HL-60 (cell line): ENCODE data around the gene SNX9.

Experiments
- GABPA ChIP-seq: IDR thresholded peaks from 2 replicates; pipeline ENCODE4 v1.6.1; 2012; ENCODE audit warnings: low read depth
- TF ChIP-seq, protein P1 (sequence below): IDR thresholded peaks from one replicate; pipeline ENCODE4 v1.5.1; 2011; ENCODE audit warnings: low read length, control low read depth, inconsistent platforms; ENCODE audit not compliant: insufficient read depth

DNA sequence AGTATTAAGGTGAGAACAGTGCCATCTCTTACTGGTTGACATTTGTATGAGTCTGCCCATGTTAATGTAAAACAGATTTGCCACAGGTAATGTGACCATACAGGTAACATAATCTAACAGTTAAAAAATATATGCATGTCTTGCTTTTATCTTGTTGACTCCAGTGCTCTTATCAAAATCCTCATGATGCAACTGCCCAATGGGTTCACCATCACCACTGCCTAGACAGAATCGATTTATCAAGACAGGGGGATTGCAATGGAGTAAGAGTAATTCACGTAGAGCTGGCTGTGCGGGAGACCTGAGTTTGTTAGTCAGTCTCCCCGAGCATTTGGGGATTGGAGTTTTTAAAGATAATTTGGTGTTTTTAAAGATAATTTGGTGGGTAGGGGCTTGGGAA is 19.2 kb downstream of the SNX9 start:
- TF ChIP-seq, protein P1, sequence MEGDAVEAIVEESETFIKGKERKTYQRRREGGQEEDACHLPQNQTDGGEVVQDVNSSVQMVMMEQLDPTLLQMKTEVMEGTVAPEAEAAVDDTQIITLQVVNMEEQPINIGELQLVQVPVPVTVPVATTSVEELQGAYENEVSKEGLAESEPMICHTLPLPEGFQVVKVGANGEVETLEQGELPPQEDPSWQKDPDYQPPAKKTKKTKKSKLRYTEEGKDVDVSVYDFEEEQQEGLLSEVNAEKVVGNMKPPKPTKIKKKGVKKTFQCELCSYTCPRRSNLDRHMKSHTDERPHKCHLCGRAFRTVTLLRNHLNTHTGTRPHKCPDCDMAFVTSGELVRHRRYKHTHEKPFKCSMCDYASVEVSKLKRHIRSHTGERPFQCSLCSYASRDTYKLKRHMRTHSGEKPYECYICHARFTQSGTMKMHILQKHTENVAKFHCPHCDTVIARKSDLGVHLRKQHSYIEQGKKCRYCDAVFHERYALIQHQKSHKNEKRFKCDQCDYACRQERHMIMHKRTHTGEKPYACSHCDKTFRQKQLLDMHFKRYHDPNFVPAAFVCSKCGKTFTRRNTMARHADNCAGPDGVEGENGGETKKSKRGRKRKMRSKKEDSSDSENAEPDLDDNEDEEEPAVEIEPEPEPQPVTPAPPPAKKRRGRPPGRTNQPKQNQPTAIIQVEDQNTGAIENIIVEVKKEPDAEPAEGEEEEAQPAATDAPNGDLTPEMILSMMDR = no peak
- TF ChIP-seq GABPA = no peak
